HepG2 (cell line): Measurements from ENCODE around the gene SPINK8.

Source experiments
- CTCF ChIP-seq: sonication (generic); formaldehyde crosslinking; IDR thresholded peaks from 2 replicates; pipeline ENCODE4 v1.5.0; 2020; ENCODE audit warnings: mild to moderate bottlenecking, missing genetic modification reagents, moderate library complexity
- MXI1 ChIP-seq: IDR thresholded peaks from 3 replicates; pipeline ENCODE4 v1.6.1; 2012; ENCODE audit warnings: low read depth, low read length, inconsistent platforms, borderline replicate concordance
- PBX3 ChIP-seq: sonication (generic); formaldehyde crosslinking; IDR thresholded peaks from 2 replicates; pipeline ENCODE4 v1.8.1; 2023; ENCODE audit warnings: missing genetic modification reagents, inconsistent platforms, borderline replicate concordance
- THAP11 ChIP-seq: IDR thresholded peaks from 2 replicates; pipeline ENCODE4 v1.6.1; 2016; ENCODE audit warnings: missing biosample characterization, missing genetic modification reagents
- YY1 ChIP-seq: IDR thresholded peaks from 2 replicates; pipeline ENCODE4 v1.6.1; 2011; ENCODE audit warnings: low read length, low read depth, moderate library complexity, mild to moderate bottlenecking; ENCODE audit not compliant: insufficient read depth, insufficient replicate concordance
- ZBTB3 ChIP-seq: sonication (generic); formaldehyde crosslinking; IDR thresholded peaks from 2 replicates; pipeline ENCODE4 v1.4.0; 2020; ENCODE audit warnings: low read depth, mild to moderate bottlenecking, moderate library complexity, missing genetic modification reagents, borderline replicate concordance
- ZBTB7B ChIP-seq: sonication (generic); formaldehyde crosslinking; IDR thresholded peaks from 2 replicates; pipeline ENCODE4 v1.4.0; 2020; ENCODE audit warnings: missing genetic modification reagents

DNA sequence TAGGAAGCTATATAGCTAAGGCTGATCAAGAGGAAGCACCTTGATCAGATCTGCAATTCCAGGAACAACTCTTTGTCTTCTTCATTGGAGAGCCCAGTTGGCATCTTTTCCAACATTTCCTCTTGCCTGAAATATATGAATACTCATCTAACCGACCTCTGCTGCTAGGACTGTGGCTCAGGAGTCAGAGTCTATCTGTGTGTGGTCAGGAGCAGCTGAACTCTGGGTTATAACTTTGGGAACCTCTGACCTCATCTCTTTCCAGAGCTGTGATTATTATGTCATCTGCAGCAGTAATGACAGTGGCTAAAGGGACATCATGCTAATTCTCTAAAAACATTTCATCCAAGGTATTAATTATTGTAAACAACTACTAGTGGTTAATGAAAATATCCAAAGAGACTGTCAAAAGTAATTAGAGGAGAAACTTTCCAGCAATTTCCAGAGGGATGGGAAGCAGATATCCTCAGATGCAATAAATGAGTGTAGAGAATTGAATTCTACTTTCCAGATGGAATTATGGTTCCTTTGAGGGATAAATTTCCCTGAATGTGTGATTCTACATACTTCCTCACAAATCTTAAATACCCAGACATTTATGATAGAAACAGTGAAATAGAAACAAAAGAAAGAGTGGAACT, 11.5 kb upstream of the SPINK8 start:
- TF ChIP-seq YY1: no peak
- no peak for TF ChIP-seq PBX3
- TF ChIP-seq CTCF (CRISPR knock-in tag): no peak
- no peak for TF ChIP-seq MXI1
- TF ChIP-seq ZBTB3 (CRISPR knock-in tag): no peak
- TF ChIP-seq ZBTB7B: no peak
- no peak for TF ChIP-seq THAP11 (CRISPR knock-in tag)
